Dedifferentiated amniotic fluid mesenchymal stem cell (primary cell): ENCODE measurements around the gene TCHP.
"Not testable (repeated sequence)": the region's sequence is repeated elsewhere in the genome, so short reads cannot be mapped to it uniquely, and the experiment has no call there.

Experiments
- DNase-seq: peaks from one replicate; pipeline ENCODE4 v3.0.0-alpha.2; 2016; ENCODE audit errors: extremely low spot score

Gene TCHP

GRCh38 chr12:109910254-109910968 lies 10.3 kb downstream of the TCHP start:
- DNase-seq = no peak

- no peak for DNase-seq
Measured at GRCh38 chr12:109910969-109911348, 10.9 kb downstream of the TCHP start.

- DNase-seq = no peak
Measured at GRCh38 chr12:109912855-109913321, 12.8 kb downstream of the TCHP start.

GRCh38 chr12:109914461-109914860 lies 14.4 kb downstream of the TCHP start:
- no peak for DNase-seq

- no peak for DNase-seq
Measured at GRCh38 chr12:109915171-109916040, 15.3 kb downstream of the TCHP start.

GRCh38 chr12:109916045-109916444 lies 16.0 kb downstream of the TCHP start:
- DNase-seq = no peak

GRCh38 chr12:109919456-109919855 lies 19.4 kb downstream of the TCHP start:
- DNase-seq = no peak

GRCh38 chr12:109920261-109920780 lies 20.2 kb downstream of the TCHP start:
- DNase-seq = no peak

- no peak for DNase-seq
Measured at GRCh38 chr12:109921982-109922381, 21.9 kb downstream of the TCHP start.

GRCh38 chr12:109923038-109923437 lies 23.0 kb downstream of the TCHP start:
- no peak for DNase-seq

- DNase-seq = no peak
Measured at GRCh38 chr12:109923481-109924245, 23.6 kb downstream of the TCHP start.

- no peak for DNase-seq
Measured at GRCh38 chr12:109925185-109925840, 25.2 kb downstream of the TCHP start.

- no peak for DNase-seq
Measured at GRCh38 chr12:109926016-109926415, 25.9 kb downstream of the TCHP start.

GRCh38 chr12:109926488-109927210 lies 26.6 kb downstream of the TCHP start:
- no peak for DNase-seq

GRCh38 chr12:109927622-109928021 lies 27.5 kb downstream of the TCHP start:
- DNase-seq = peak; percentile 34

GRCh38 chr12:109928058-109928656 lies 28.1 kb downstream of the TCHP start:
- DNase-seq = no peak

- DNase-seq = not testable (repeated sequence)
Measured at GRCh38 chr12:109929326-109929725, 29.3 kb downstream of the TCHP start.

- DNase-seq = no peak
Measured at GRCh38 chr12:109930028-109930800, 30.1 kb downstream of the TCHP start.

- no peak for DNase-seq
Measured at GRCh38 chr12:109931143-109931542, 31.1 kb downstream of the TCHP start.
